ENCODE results near the gene FAM107A.
A peak's percentile ranks its signal among the peaks of the same experiment; 100 is the strongest.

The FAM107A gene

GRCh38 chr3:58588030-58588614 lies 10.9 kb upstream of the FAM107A start:
- Mint-ChIP-seq H3K9me3 (no peaks in the 10 kb centered on the region), H3K27ac (no peak overlapping the region), H3K4me1 (peaks cover 37% of the 10 kb centered on the region), H3K4me3 (no peak overlapping the region), H3K27me3 (ENCODE audit: low read depth, poor library complexity) (peaks cover 65% of the 10 kb centered on the region), H3K36me3 (ENCODE audit: low read depth) (no peaks in the 10 kb centered on the region)
- TF ChIP-seq CTCF (IDR thresholded peaks at IDR 0.05): no peak
- peak; percentile 81 for DNase-seq

GRCh38 chr3:58586776-58587192 lies 9.6 kb upstream of the FAM107A start:
- peak; percentile 74 for DNase-seq
- Mint-ChIP-seq H3K9me3 (no peaks in the 10 kb centered on the region), H3K27me3 (ENCODE audit: low read depth, poor library complexity) (peaks cover 69% of the 10 kb centered on the region), H3K4me3 (peak overlapping the region; percentile 81), H3K27ac (no peak overlapping the region), H3K36me3 (ENCODE audit: low read depth) (no peaks in the 10 kb centered on the region), H3K4me1 (peaks cover 46% of the 10 kb centered on the region)
- TF ChIP-seq CTCF (IDR thresholded peaks at IDR 0.05): no peak

- Mint-ChIP-seq H3K27ac (peak overlapping the region; percentile 64), H3K4me3 (peak overlapping the region; percentile 81), H3K4me1 (peaks cover 54% of the 10 kb centered on the region), H3K9me3 (no peaks in the 10 kb centered on the region), H3K36me3 (ENCODE audit: low read depth) (no peaks in the 10 kb centered on the region), H3K27me3 (ENCODE audit: low read depth, poor library complexity) (peaks cover 66% of the 10 kb centered on the region)
- peak; percentile 58 for DNase-seq
- no peak for TF ChIP-seq CTCF (IDR thresholded peaks at IDR 0.05)
Observed at GRCh38 chr3:58585994-58586393, 8.8 kb upstream of the FAM107A start.

- Mint-ChIP-seq H3K36me3 (ENCODE audit: low read depth) (no peaks in the 10 kb centered on the region), H3K9me3 (no peaks in the 10 kb centered on the region), H3K4me1 (peaks cover 61% of the 10 kb centered on the region), H3K4me3 (peak overlapping the region; percentile 81), H3K27ac (peak overlapping the region; percentile 64), H3K27me3 (ENCODE audit: low read depth, poor library complexity) (peaks cover 61% of the 10 kb centered on the region)
- TF ChIP-seq CTCF (IDR thresholded peaks at IDR 0.05): peak; percentile 76
- DNase-seq: peak; percentile 85
Observed at GRCh38 chr3:58585005-58585786, 8.0 kb upstream of the FAM107A start.

GRCh38 chr3:58584690-58585004 lies 7.5 kb upstream of the FAM107A start:
- Mint-ChIP-seq H3K9me3 (no peaks in the 10 kb centered on the region), H3K27me3 (ENCODE audit: low read depth, poor library complexity) (peaks cover 61% of the 10 kb centered on the region), H3K4me1 (peaks cover 66% of the 10 kb centered on the region), H3K4me3 (peak overlapping the region; percentile 81), H3K36me3 (ENCODE audit: low read depth) (no peaks in the 10 kb centered on the region), H3K27ac (no peak overlapping the region)
- TF ChIP-seq CTCF (IDR thresholded peaks at IDR 0.05): no peak
- DNase-seq: no peak
